Measurements from ENCODE around the gene MACF1.
"Not testable (repeated sequence)": the region's sequence is repeated elsewhere in the genome, so short reads cannot be mapped to it uniquely, and the experiment has no call there.

The MACF1 gene

DNA sequence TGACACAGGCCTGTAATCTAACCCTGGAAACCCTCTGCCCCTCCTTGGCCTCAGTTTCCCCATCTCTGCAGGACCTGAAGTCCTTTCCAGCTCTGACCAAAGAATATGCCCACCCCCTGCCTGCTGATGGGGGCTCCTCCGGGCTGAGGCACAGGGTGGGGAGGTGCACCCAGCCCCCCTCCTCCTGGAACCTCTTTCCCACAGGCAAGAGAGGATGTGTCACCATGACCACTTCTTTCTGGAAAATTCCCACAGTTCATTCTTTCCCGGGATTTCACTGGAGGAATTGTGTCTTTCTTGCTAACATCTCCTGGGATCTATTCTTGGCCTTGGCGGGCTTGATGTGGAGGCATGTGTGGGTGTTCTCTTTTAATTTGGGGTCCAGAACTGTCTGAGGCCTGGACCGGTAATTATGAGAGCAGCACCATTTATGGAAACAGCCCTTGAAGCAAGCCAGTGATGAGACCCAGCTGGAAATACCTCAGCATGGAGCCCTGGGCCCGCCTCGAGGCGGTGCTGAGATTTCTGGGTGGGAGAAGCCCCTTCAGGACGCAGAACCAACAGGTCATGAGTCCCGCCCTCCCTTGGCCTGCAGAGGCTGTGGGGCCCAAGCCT lies 293.7 kb downstream of the MACF1 start:
- DNase-seq = not testable (repeated sequence)

DNA sequence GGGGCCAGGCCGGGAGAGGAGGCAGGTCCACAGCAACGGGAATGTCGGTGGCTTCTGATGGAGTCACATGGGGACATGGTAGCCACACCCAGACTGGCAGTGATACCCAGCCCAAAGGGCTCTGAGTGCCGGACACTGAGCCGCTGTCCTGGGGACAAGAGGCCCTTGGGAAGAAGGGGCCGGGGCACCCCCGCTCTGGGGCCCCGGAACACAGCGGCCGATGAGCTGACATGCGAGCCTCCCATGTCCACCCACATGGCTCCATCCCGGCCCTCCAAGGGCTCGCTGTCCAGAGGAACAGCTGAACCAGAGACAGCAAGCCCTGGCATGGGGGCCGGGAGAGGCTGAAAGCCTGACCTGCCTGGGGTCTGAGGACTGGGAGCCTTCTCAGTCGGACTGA lies 294.3 kb downstream of the MACF1 start:
- not testable (repeated sequence) for DNase-seq

DNA sequence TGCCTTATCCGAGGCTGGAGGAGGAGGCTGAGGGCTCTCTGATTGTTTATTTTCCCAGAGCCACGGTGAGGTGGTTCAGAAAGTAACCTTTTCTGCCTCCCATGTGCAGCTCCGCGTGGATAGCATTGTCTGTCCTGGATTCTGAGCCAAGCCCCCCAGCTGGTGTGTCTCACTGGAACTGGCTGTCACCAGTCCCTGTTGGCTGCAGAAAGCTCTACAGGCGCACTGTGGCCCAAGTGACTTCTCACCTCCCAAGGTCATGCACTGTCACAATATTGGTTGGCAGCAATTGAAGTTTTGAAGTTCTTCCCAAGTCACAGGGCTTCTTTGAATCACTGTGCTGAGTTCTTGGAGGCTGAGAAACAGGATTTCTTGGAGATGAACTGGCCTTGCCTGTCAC lies 295.2 kb downstream of the MACF1 start:
- no peak for DNase-seq

DNA sequence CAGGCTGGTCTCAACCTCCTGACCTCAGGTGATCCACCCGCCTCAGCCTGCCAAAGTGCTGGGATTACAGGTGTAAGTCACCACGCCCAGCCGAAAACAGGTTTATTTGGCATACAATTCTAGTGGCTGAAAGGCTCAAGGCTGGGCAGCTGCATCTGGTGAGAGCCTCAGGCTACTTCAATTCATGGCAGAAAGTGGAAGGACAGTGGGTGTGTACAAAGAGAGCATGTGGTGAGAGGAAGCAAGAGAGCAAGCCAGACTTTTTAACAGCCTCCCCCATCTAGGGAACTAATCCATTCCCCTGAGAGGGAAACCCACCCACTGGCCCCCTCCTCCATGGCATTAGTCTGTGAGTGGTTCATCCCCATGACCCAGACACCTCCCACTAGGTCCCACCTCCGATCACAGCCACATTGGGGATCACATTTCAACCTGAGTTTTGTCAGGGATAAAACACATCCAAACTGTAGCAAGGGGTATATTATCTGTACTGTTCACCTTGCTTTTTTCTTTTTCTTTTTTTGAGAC lies 296.4 kb downstream of the MACF1 start:
- DNase-seq = no peak

DNA sequence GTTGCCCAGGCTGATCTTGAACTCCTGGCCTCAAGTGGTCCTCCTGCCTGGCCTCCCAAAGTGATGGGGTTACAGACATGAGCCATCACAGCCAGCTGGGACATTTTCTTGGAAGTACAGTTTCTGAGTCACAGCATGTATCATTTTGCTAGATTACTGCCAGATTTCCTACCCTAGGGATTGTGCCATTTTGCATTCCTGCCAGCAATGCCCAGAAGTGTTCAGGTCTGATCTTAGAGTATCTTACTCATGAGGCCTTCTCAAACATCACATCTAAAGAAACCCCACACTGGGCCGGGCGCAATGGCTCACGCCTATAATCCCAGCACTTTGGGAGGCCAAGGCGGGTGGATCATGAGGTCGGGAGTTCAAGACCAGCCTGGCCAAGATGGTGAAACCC lies 297.2 kb downstream of the MACF1 start:
- DNase-seq = no peak

DNA sequence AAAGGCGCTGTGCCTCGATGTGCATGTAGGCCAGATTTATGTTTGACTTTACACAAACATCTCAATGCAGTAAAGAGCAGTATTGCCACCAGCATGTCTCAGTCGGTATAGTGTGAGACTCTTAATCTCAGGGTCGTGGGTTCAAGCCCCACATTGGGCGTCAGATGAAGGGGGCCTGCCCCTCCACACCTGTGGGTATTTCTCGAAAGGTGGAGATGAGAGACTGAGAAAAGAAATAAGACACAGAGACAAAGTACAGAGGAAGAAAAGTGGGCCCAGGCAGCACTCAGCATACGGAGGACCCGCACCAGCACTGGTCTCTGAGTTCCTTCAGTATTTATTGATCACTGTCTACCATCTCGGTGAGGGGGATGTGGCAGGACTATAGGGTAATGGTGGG lies 299.9 kb downstream of the MACF1 start:
- not testable (repeated sequence) for DNase-seq

DNA sequence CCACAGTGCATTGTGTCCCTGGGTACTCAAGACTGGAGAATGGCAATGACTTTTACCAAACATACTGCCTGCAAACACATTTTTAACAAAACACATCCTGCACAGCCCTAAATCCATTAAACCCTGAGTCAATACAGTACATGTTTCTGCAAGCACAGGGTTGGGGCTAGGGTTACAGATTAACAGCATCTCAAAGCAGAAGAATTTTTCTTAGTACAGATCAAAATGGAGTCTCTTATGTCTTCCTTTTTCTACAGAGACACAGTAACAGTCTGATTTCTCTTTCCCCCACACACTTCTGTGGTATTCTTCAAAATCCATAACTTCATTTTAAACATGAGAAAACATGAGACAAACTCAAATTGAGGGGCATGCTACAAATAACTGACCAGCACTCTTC lies 300.8 kb downstream of the MACF1 start:
- DNase-seq = no peak

DNA sequence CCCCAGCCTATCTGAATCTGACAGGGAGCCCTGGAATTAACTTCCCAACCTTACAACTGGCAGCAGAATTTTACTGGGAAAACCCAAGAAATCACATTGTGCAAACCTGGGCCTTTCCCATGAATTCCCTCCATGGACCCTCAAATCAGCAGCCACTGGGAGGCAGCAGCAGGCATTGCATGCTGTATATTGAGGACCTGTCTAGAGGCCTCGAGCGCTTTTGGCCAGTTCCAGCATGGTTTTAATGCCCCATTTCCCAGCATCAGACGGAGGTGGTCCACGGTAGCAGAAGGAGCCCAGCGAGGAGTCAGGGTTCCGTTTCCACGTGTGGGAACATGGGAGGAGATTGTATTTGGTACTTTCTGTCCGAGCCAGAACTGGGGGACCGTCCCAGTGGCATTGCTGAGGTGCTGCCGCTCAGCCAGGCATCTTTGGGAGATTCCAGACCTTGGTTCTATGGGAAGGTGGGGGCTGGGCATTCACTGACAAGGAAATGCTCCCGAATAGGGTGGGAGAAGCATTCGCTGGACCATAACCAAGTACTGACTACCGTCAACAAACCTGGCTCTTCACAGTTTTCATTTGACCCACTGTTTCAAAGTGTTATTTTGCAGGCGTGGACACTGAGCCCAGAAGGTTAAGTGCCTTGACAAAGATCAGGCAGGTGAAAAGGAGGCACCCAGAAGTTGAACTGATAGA lies 302.9 kb downstream of the MACF1 start:
- no peak for DNase-seq

DNA sequence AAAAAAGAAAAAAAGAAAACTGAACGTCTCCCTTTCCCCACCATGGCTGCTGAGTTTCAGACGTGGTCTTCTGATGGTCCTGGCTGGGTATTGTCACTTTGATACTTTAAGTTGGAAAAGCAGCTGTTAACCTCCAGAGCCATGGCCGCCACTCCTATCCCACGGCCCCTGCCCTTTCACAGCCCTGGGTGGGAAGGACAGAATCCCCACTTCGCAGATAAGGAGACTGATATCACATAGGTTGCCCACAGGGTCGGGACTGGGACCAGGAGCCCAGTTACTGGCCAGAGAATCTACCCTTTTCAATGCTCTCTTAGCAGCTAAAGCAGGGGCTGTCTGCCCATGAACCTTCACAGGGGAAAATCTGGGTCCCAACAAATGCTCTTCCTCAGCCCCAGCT lies 303.8 kb downstream of the MACF1 start:
- no peak for DNase-seq

DNA sequence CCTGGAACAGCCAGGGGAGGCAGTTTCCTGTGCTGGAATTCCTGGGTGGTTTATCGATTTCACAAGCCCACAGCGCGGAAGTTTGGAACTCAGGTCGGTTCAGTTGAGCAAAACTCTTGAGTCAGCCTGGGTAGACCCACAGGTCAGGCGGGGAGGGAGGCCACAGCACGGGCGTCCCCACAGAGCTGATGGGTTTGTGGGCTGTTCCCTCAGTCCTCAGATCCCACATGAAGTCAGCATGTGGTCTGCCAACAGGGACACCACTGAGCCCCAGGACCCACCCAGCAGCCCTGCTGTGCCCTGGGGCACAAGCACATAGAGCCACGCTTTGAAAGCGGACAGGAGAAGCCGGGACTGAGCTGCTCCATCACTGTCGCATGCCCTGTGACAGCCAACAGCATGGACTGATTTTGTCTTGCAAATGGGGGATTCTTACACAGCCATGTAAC lies 304.4 kb downstream of the MACF1 start:
- DNase-seq = no peak

DNA sequence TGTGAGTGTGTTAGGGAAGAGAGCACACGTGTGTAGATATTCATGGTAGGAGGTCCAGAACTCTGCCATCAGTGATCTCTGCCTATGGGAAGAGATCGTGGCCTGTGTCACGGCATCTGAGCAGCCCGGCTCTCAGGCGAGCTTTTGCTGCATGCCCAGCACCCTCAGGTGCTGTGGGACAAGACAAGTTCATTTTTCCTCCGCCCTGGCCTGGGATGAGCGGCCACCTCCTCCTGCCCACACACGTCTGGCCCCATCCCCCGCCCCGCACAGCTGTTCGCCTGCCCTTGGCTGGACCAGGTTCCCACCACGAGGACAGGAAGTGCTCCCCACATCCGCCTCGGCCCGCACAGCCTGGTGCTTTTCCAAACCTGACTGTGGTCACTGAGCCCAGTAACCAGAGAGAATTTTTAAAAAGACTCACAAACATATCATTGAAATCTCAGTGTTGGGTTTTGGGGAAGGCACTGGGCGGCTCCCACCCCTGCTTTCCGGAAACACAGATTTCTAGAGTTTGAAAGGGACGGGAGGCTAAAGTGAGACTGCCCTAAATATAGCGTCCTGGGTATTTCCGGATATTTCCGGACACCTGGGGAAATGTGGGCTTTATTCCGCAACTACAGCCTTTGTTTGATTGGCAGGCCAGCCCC lies 305.0 kb downstream of the MACF1 start:
- DNase-seq = no peak

DNA sequence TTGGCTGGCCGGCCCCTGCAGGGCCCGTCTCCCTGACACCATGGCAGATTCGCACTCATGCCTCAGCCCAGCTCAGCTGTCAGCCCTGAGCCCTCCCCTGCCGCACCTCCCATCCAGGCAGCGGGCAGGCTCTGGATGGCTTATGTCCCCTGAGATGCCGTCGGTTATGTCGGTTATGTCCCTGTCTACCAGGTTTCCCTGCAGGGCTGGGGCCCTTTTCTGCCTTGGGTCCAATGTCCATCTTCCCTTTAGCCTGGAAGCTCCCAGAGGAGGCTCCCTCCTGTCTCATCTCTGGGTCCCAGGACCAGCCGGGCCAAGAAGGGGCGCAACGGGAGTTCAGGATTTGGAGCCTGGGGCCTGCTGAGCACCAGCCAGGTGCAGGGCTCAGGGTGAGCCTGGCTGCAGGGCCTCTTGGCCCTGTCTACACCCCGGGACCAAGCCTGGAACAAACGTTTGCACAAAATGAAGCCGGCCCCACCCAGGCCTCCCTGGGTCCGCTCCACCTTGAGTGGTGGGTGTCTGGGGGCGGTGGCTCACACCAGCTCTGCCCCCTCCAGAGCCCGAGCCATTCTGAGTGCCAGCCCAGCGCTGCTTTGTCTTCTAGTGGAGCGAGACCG lies 306.2 kb downstream of the MACF1 start:
- not testable (repeated sequence) for DNase-seq

DNA sequence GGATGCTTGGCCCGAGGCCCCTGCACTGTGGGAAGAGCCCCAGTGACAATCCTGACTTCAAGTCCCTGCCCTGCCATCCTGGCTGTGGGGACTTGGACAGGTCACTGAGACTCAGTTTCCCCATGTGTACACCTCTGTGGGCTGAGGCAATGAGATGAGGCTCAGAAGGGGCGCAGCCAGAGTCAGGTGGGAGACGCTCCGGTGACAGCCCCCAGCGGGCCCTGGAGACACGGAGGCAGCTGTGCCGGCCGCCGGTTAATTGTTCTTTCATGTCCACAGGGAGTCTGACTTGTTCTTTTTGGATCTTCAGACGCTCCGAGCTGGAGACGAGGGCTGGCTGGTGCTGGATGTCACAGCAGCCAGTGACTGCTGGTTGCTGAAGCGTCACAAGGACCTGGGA lies 307.0 kb downstream of the MACF1 start:
- DNase-seq = not testable (repeated sequence)

DNA sequence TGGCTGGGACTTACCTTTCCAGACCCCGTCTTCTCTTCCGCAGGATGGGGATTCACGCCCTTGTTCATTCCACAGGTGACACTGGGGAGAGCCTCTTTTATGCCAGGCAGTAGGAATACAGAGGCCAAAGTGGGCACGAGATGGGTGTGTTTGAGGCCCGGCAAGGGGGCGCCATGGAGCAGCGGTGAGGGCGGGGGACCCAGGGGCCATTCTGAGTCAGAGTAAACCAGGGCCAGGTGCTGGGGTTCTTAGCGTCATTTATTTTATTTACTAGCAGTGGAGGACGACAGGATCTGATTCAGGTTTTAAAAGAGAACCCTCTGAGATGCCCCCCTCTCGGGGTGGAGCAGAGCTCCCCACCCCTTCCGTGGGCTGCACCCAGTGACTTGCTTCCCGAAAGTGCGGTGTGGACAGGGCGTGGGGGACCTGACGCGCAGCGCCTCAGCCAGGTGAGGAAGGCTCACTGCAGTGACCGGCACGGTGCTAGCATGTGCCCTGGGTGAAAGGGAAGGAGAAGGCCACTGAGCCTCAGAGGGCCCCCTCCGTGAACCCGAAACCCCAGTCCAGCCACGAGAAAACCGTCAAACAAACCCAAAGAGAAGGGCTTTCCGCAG lies 307.8 kb downstream of the MACF1 start:
- DNase-seq = not testable (repeated sequence)

DNA sequence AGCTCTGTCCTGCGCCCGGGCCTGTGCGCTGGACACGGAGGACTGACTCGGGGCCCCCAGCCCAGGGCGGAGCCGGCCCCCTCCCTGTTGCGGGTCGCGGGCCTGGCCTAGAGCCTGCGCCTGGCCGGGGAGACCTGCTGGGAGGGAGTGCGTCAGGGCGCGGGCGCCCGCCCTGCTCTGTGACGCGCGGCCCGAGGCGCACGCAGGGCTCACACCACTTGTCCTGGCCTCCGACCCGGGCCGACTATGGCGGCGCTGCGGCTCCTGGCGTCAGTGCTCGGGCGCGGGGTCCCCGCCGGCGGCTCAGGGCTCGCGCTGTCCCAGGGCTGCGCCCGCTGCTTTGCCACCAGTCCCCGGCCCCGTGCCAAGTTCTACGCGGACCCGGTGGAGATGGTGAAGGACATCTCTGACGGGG lies 310.2 kb downstream of the MACF1 start:
- not testable (repeated sequence) for DNase-seq

DNA sequence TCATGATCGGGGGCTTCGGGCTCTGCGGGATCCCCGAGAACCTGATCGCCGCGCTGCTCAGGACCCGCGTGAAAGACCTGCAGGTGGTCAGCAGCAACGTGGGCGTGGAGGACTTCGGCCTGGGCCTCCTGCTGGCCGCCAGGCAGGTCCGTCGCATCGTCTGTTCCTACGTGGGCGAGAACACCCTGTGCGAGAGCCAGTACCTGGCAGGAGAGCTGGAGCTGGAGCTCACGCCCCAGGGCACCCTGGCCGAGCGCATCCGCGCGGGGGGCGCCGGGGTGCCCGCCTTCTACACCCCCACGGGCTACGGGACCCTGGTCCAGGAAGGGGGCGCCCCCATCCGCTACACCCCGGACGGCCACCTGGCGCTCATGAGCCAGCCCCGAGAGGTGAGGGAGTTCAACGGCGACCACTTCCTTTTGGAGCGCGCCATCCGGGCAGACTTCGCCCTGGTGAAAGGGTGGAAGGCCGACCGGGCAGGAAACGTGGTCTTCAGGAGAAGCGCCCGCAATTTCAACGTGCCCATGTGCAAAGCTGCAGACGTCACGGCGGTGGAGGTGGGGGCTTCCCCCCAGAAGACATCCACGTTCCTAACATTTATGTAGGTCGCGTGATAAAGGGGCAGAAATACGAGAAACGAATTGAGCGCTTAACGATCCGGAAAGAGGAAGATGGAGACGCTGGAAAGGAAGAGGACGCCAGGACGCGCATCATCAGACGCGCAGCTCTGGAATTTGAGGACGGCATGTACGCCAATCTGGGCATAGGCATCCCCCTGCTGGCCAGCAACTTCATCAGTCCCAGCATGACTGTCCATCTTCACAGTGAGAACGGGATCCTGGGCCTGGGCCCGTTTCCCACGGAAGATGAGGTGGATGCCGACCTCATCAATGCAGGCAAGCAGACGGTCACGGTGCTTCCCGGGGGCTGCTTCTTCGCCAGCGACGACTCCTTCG lies 310.9 kb downstream of the MACF1 start:
- DNase-seq = peak in 1 of 2 experiments; percentile 21

DNA sequence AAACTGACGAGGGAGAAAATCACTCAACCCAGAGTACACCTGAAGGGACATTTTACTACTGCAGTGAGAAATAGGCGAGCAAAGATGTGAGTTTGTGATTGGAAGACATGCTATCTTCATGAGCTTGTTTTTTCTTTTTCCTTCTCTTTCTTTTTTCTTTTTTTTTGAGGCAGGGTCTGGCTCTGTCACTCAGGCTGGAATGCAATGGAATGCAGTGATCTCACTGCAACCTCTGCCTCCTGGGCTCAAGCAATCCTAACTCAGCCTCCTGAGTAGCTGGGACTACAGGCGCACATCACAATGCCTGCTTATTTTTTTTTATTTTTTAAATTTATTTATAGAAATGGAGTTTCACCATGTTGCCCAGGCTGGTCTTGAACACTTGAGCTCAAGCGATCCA lies 312.3 kb downstream of the MACF1 start:
- not testable (repeated sequence) for DNase-seq

DNA sequence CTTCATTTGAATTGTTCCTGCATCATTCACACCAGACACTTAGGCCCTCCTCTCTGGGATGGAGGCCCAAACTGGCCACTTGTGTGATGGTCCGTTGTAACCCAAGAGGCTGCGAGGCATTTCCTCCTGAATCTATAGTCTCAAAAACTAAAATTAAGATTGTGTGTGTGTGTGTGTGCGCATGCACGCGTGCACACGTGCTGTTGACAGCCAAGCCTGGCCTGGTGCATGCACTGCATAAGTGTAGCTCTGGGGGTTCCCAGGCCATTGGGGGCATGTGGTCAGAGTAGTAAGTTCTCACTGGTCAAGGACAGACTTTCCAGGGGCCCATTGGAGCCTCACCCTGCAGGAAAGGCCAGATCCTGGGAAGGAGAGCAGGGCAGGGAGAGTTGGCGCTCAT lies 313.4 kb downstream of the MACF1 start:
- DNase-seq = not testable (repeated sequence)

DNA sequence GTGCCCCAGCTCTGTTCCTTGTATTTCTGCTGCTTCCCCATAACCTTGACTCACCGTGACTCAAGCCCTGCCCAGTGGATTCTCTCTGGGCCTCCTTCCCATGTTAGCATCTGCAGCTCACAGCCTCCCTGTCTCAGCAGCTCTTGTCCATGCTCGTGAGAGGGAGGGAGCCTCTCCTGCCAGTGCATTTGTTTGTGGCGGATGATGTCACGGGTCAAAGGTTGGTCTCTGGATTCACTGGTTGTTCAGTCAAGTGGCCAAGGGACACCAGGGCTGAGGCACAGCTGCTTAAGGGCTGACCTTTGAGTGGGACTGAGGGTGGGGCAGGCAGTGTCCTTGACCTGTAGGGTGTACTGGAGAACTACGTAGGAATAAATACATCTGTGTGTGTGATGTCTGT lies 314.9 kb downstream of the MACF1 start:
- not testable (repeated sequence) for DNase-seq

DNA sequence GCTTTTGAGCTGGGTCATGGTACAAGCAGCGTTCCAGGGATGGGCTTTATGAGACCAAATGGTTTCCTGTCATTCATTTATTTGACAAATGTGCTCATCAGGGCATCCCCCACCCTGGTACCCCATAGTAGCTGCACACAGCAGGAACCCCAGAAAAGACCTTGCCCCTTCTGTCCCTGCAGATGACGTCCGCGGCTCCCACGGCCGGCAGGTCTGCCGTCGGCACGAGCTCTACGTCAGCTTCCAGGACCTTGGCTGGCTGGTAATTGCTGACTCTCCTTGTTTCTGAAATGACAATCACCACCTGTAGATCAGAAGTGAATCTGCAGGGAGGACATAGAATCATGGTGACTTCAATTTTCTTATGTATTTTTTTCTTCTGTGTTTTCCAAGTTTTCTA lies 317.7 kb downstream of the MACF1 start:
- not testable (repeated sequence) for DNase-seq

DNA sequence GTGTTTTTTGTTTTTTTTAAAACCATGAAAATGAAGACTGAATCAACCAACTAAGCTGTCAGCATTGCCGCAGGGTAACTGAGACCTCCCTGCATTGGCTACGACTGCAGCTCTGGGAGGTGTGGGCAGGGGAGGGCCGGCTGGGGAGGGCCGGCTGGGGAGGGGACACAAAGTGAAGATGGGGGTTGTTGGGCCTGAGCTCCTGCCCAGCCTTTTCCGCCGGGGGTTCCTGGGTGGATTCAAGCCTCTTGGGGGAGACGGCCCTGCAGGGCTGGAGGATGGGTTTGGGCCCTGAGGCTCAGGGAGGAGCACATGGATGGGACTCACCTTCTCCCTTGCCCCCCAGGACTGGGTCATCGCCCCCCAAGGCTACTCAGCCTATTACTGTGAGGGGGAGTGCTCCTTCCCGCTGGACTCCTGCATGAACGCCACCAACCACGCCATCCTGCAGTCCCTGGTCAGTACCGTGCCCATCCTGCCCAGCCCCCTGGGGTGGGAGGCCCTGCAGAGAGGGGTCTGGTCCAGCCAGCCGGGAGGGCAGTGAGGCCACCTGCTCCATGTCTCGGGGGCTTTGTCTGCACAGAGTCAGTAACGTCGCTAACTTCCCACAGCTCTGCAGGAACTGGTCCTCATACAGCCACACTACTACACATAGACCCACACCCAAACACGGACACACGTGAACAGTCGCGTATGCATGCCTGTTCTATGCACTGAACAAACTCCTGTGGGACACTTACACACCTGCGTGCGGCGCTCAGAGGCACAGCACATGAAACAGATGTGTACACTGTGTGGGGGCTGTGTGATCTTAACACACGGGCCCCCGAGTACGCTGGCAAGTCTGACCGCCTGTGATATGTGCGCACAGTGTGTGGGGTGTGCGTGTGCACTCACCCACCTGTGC lies 318.4 kb downstream of the MACF1 start:
- no peak for DNase-seq

All from SW 1271 (cell line).